GM19025 (cell line): ENCODE results near the gene SLC38A9.
"Not testable (repeated sequence)": the region's sequence is repeated elsewhere in the genome, so short reads cannot be mapped to it uniquely, and the experiment has no call there.

Experiments
- ATAC-seq: cut with Tn5 transposase; IDR thresholded peaks from one replicate; pipeline ENCODE4 v1.9.1; 2021; ENCODE audit warnings: mild to moderate bottlenecking, low read depth, moderate library complexity; ENCODE audit not compliant: unreplicated experiment

SLC38A9 gene

DNA sequence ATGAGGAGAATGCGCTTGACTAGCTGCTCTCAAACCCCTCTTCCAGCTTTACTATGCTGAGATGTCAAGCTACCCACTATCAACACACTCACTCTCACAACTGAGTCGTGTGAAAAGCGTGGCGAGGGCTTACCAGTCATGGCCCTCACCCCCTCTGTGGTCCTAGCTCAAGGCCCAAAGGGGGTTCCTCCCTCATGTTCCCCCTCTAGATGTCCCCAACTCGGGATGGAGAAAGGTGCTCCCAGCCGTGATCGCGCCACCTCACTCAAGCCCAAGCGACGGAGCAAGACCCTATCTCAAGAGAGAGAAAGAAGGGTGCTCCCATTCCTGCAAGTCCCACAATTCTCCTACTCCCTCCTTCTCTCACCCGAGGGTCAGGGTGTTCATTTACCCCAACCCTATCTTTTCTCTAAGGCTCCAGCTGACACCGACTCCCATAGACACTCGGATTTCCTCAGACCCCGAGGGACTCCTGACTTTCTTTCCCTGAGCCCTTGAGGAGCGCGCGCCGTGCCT is 559 bp downstream of the SLC38A9 start:
- no peak for ATAC-seq

DNA sequence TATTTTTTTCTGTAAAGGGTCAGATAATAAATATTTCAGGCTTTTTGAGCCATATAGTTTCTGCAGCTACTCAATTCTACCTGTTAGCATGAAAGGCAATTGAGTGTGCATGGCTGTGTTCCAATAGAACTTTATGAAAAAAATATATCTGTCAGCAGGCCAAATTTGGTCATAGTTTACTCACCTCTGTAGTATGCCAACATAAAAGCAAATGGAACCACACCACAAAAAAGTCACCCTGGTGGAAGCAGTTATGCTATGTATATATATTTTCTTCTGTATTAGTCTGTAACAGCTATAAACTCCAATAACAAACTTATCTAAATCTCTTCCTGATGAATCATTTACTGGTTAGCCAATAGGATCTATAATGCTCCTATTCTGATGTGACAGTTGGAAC is 3.4 kb downstream of the SLC38A9 start:
- ATAC-seq = no peak

DNA sequence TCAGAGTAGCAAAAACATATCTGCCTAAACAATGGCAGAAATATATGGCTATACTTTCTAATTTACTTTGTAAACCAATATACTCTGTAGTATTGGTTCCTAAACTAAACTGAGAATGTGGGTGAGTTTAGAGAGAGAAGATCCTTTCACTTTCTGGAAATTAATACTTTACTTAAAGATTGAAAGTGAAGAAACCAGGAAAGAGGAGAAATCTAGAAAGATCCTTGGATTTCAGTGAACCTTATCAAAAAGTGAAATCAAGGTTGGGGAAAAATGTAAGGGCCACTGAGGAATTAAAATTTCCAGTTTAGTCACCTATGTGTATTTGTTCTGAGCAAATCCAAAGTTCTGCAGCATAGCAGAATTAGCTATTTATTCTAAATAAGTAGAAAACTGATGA is 5.9 kb downstream of the SLC38A9 start:
- no peak for ATAC-seq

DNA sequence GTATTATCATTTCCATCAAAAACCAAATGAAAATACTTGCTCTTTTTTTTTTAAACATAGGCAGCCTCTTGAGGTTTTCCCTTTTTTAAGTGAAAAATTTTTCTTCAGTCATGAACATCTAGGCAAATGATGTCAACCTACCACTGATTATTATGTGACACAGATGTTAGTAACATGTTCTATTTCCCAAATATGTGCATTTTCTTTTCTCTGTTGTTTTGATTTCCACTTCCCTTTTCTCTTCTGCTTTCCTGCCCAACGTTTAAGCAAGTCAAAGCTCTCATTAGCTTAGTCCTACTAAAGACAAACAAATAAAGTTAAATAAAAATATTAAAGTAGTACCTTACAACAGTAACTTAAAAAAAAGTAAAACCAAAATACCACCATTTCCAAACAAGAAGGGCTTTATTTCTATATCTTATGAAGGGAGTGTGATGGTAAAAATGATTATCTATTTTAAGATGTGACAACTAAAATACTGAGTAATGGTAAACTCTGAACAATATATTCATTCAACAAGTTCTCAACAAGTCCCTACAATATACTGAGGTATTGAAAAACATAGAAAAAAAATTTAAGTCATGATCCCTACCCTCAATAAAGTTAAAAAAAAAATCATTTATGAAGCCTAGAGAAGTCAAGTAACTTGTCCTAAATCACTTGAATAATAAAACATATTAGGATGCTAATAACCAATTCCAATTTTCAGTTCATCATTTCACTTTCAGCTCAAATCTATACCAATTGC is 9.4 kb downstream of the SLC38A9 start:
- no peak for ATAC-seq

DNA sequence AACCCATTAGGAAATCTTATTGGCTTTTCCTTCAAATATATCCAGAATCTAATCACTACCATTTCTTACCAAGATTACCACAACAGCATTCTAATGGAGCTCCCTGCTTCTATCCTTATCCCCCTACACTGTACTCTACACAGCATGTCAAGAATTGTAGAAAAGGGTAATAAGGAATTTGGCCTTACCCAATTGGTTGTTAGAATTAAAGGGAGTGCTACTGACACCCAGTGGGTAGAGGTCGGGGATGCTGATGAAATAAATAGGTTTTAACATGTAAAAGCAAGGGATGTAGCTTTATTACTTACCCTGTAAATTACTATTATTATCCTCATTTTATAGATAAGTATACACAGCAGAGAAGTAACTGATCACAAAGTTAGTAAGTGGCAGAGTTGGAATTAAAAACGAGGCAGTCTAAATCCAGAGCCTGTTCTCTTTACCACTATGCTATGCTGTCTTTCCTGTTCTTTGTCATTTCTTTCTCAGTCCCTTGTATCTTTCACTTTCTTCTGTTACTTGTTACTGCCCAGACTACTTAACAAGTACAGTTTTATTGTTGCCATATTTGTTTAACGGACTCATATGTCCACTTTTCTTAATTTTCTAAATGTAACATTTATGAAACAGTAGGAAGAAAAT is 10.5 kb downstream of the SLC38A9 start:
- no peak for ATAC-seq

DNA sequence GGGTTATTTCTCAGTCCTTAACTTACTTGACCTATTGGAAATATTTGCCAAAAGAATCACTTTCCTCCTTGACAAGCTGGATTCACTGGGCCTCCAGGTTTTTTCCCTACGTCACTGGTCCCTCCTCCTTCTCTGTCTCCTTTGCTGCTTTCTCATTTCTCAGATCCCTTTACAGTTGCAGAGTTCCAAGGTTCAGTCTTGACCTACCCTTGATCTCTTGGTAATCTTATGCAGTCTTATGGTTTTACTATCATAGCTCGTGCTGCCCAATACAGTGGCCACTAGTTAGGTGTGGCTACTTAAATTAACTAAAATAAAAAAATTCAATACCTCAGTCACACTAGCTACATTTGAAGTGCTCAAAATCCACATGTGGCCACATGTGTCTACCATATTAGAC is 11.4 kb downstream of the SLC38A9 start:
- ATAC-seq = no peak

DNA sequence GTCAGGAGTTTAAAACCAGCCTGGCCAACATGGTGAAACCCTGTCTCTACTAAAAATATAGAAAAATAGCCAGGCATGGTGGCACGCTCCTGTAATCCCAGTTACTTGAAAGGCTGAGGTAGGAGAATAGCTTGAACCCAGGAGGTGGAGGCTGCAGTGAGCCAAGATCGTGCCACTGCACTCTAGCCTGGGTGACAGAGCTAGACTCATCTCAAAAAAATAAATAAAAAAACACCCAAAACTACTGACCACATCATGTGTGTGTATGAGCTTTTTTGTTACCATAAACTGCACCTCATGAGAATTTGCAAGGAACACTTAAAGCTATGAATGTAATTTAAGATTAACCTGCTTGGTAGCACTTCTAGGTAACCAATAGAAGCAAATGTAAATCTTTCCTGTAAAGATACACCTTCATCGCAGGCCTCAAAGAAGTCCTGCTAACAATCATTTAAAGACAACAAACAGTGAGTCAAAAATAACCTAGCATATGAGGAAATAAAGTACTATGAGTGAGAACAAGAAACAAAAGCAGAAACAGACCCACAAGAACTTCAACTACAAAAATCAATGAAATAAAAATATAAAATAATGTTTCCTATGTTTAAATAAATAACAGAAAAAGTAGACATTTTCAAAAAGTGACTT is 13.0 kb downstream of the SLC38A9 start:
- ATAC-seq = no peak

DNA sequence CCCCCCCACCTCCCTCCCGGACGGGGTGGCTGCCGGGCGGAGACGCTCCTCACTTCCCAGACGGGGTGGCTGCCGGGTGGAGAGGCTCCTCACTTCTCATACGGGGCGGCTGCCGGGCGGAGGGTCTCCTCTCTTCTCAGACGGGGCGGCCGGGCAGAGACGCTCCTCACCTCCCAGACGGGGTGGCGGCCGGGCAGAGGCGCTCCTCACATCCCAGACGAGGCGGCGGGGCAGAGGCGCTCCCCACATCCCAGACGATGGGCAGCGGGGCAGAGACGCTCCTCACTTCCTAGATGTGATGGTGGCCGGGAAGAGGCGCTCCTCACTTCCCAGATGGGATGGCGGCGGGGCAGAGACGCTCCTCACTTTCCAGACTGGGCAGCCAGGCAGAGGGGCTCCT is 15.4 kb downstream of the SLC38A9 start:
- ATAC-seq = not testable (repeated sequence)

DNA sequence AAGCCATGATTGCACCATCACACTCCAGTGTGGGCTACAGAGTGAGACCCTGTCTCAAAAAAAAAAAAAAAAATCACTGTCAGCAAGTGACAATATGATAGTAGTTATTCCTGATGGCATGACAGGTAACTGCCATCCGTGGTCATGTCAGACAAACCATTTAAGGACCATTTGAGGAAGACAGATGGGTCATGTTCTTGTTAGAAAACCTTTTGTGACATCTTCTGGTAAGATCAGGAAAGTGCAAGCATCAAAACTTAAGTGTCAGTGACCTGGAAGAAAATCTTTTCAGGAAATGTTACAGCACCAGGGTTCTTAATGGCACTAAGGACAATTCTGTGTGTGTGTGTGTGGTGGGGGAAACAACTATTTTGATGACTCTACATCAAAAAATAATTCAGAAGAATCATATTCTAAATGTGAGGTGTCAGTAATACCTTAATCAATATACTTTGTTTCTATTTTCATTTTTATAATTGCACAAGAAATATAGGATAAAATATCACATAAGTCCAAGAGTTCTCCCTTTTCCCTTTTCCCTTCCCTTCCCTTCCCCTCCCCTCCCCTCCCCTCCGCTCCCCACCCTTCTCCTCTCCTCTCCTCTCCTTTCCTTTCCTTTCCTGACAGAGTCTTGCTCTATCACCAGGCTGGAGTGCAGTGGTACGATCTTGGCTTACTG is 17.8 kb downstream of the SLC38A9 start:
- no peak for ATAC-seq

DNA sequence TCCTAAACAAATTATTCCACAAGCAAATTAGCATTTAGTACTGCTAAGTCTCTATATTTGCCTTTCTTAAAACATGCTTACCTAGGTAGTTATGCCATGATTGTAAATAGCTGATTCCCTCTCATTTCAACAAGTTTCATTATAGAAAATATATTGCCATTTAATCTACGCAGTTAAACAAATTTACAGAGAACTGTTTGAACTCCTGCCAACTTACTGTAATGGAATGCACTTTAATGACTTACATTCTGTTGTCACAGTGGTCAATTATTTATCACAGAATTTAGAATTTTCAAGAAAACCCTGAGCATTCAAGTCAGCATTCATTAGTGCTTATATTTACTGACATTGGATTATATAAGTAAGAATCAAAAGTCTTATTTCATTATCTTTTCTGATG is 19.6 kb downstream of the SLC38A9 start:
- ATAC-seq = no peak

GRCh38 chr5:55692106-55692417 is 20.1 kb downstream of the SLC38A9 start:
- ATAC-seq = no peak

- ATAC-seq = no peak
These were observed 20.6 kb downstream of the SLC38A9 start for GRCh38 chr5:55691265-55692105.

DNA sequence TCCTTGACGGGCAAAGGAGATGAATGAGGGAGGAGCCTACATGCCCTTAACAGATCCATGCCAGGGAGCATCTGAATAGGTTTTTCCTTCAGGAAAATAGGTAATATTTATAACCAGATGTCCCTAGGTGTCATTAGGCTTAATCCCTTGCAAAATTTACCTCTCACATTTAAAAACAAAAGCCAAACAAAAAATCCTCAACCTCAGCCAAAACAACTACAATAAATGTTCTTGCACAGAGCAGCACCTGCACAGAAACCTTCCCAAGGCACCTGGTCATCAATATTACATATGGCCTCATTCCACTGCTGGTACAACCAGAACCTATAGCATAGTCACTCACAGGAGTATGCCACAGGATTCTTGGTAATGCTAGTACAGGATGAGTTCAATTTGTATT is 30.1 kb downstream of the SLC38A9 start:
- ATAC-seq = no peak

DNA sequence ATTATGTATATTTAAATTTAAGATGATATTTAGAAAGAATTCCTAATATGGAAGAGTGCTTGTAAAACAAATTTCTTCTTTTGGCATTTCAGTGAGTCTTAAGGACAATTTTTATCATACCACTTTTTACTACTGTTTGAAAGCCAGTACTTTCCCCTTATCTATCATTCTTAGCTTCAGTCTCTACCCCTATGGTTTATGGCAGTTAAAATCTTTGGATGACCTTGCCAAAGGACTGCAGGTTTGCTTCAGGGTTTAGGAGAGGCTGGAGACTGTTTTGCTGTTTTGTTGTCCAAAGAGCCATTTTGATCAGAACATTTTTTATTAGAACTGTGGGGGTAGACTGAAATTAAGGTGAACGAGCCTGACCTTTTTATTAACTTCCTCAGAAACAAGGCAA is 30.8 kb downstream of the SLC38A9 start:
- ATAC-seq = no peak

GRCh38 chr5:55680353-55680752 is 31.8 kb downstream of the SLC38A9 start:
- no peak for ATAC-seq

- no peak for ATAC-seq
These were observed 32.6 kb downstream of the SLC38A9 start for GRCh38 chr5:55679556-55679955.

GRCh38 chr5:55675119-55675518 is 37.0 kb downstream of the SLC38A9 start:
- no peak for ATAC-seq

- ATAC-seq = no peak
These were observed 37.8 kb downstream of the SLC38A9 start for GRCh38 chr5:55674340-55674739.

DNA sequence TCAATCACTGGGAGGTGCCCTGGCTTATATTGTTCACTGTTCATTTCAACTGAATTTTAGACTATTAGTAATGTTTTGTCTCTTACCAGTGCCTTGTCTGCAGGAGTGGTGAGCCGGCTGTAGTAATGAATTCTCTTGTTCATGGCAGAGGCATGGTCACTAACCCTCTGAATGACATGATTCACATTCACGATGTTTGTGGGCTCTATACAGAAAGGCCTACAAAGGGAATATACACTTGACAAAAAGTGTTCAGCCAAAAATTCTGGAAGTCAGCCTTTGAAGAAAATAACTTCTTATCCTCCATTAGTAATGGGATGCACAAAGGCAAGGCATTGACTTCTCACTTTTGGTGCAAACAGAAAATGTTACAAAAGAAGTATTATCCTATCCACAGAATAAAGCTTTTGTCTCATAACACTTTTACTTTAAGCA is 39.6 kb downstream of the SLC38A9 start:
- ATAC-seq = no peak

- ATAC-seq = no peak
These were observed 40.1 kb downstream of the SLC38A9 start for GRCh38 chr5:55671975-55672374.
